ENCODE data around the gene SH3PXD2A. TPM values are rescaled to one million over a fixed set of nuclear protein-coding genes. Genes with fewer than 3 reads are reported as not detected.

The SH3PXD2A gene
- total RNA-seq, 4 donors from 2014 or later, result 55.7 to 71.8 (median 66.8) TPM

DNA sequence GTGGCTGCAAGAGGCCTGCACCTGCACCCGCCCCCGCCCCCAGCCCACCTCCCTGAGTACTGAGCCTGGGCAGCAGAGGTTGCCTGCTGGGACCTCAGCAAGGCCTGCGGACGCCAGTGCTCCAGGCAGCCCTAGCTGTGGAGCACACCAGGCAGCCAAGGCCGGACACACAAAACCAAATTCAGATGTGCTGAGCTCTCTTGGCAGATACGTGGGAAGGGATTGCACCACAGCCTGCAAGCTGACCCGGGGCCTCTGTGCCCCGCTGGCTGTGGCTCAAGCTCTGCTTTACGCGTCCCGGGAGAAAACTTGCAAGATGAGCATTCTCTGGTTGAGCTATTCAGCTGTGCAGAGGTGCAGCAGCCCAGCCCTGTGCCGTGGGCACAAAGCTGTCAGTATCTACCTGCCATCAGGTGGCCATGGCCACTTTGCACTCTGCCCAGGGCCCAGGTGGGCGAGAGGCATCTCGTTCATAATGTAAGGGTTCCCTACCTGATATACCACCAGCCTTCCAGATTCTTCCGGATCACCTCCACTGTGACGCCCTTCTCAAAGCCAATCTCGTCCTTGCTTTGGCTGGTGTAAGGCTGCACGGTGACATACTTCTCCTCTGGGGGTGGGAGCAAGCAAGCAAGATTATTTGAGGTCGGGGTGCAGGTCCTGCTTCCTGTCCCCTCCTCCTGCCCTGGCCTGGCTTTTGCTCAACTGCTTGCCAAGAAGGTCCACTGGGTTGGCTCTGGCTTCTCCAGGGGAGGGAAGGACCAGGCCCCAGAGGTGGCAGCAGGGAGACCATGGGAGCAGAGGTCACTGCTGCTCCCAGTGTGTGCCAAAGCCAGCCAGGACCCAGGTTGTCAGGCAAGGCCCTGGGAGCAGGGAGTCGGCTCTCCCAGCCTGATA is 238.4 kb downstream of the SH3PXD2A start:
- H3K9me3 ChIP-seq, result no peaks in the 10 kb centered on the region
- peaks cover 84% of the 10 kb centered on the region for H3K4me1 ChIP-seq
- H3K27me3 ChIP-seq, result no peaks in the 10 kb centered on the region
- WGBS, result 93% methylated on average over 6 of the region's 20 CpGs
- peak in 1 of 3 donors; percentile 74 for TF ChIP-seq POLR2AphosphoS5 (IDR thresholded peaks at IDR 0.05)
- no peak for TF ChIP-seq EP300 (IDR thresholded peaks at IDR 0.05)
- TF ChIP-seq POLR2A (IDR thresholded peaks at IDR 0.05), result no peak
- TF ChIP-seq, protein P1, sequence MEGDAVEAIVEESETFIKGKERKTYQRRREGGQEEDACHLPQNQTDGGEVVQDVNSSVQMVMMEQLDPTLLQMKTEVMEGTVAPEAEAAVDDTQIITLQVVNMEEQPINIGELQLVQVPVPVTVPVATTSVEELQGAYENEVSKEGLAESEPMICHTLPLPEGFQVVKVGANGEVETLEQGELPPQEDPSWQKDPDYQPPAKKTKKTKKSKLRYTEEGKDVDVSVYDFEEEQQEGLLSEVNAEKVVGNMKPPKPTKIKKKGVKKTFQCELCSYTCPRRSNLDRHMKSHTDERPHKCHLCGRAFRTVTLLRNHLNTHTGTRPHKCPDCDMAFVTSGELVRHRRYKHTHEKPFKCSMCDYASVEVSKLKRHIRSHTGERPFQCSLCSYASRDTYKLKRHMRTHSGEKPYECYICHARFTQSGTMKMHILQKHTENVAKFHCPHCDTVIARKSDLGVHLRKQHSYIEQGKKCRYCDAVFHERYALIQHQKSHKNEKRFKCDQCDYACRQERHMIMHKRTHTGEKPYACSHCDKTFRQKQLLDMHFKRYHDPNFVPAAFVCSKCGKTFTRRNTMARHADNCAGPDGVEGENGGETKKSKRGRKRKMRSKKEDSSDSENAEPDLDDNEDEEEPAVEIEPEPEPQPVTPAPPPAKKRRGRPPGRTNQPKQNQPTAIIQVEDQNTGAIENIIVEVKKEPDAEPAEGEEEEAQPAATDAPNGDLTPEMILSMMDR (IDR thresholded peaks at IDR 0.05), result no peak
- H3K4me3 ChIP-seq, result no peak overlapping the region
- peak overlapping the region; percentile 29 for H3K27ac ChIP-seq
- peak; percentile 89 to 92 for DNase-seq (ENCODE audit: low spot score in 2 of 2)
- H3K36me3 ChIP-seq, result peaks cover 70% of the 10 kb centered on the region

DNA sequence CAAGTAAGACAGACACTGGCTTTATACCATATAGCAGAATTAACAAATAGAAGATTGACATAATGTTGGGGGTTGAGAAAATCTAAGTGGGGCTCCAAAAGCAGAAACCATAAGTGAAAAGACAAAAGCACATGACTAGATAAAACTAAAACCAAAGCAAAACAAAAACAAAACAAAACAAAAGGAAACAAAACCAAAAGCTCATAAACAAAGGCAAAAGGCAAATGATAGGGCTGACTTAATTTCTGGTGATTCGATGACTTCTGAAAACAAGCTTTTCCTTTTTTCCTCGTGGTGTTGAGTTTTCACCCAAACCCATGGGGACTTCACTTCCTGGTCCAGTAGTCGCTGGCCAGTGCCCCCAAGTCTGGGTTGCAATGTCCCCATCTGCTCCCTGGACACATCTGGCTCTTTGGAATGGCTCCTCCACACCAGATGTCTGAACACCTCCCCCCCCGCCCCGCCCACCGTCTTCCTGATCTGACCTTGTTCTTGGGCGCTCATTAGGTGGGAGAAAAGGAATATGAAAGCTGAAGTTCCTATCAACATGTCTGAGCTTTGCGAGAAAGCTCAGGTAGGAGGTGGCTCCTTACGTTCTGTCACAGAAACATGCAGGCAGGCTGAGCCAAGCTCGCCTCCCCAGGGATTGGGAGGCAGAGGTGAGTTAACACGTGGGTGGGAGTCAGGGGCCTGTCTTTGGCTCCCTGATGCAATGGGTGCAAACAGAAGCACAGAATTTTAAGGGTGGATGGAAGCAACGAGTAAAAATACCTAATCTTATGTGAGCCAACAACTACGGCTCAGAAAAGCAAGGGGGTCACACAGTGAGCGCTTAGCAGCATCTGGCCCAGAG is 240.8 kb downstream of the SH3PXD2A start:
- Histone ChIP-seq H3K4me1 (peaks cover 60% of the 10 kb centered on the region), H3K4me3 (no peak overlapping the region), H3K36me3 (peaks cover 69% of the 10 kb centered on the region), H3K27ac (no peak overlapping the region), H3K27me3 (no peaks in the 10 kb centered on the region), H3K9me3 (no peaks in the 10 kb centered on the region)
- 59% methylated on average over 14 of the region's 14 CpGs for WGBS
- DNase-seq (ENCODE audit: low spot score in 2 of 2), result no peak
- TF ChIP-seq POLR2AphosphoS5 (IDR thresholded peaks at IDR 0.05), result no peak
- TF ChIP-seq, protein P1 (IDR thresholded peaks at IDR 0.05), result no peak
- no peak for TF ChIP-seq POLR2A (IDR thresholded peaks at IDR 0.05)
- no peak for TF ChIP-seq EP300 (IDR thresholded peaks at IDR 0.05)

- H3K36me3 ChIP-seq, result peaks cover 72% of the 10 kb centered on the region
- 90% methylated on average over 2 of the region's 2 CpGs for WGBS
- H3K27me3 ChIP-seq, result no peaks in the 10 kb centered on the region
- no peak overlapping the region for H3K4me3 ChIP-seq
- no peaks in the 10 kb centered on the region for H3K9me3 ChIP-seq
- no peak for DNase-seq (ENCODE audit: low spot score in 2 of 2)
- no peak overlapping the region for H3K27ac ChIP-seq
- TF ChIP-seq, protein P1 (IDR thresholded peaks at IDR 0.05), result no peak
- TF ChIP-seq EP300 (IDR thresholded peaks at IDR 0.05), result no peak
- H3K4me1 ChIP-seq, result peaks cover 51% of the 10 kb centered on the region
Observed at GRCh38 chr10:103613616-103614015, 241.8 kb downstream of the SH3PXD2A start.

GRCh38 chr10:103612462-103613365 is 242.7 kb downstream of the SH3PXD2A start:
- H3K4me1 ChIP-seq, result peaks cover 42% of the 10 kb centered on the region

More at GRCh38 chr10:103612462-103613365, 242.7 kb downstream of the SH3PXD2A start:
- Histone ChIP-seq H3K36me3 (peaks cover 69% of the 10 kb centered on the region), H3K27ac (no peak overlapping the region), H3K27me3 (no peaks in the 10 kb centered on the region), H3K9me3 (no peaks in the 10 kb centered on the region), H3K4me3 (no peak overlapping the region)
- 79% methylated on average over 11 of the region's 17 CpGs for WGBS
- TF ChIP-seq, protein P1 (IDR thresholded peaks at IDR 0.05), result no peak
- no peak for TF ChIP-seq POLR2A (IDR thresholded peaks at IDR 0.05)
- TF ChIP-seq EP300 (IDR thresholded peaks at IDR 0.05), result no peak
- no peak for TF ChIP-seq POLR2AphosphoS5 (IDR thresholded peaks at IDR 0.05)
- no peak for DNase-seq (ENCODE audit: low spot score in 2 of 2)
